GM12878 (cell line): Measurements from ENCODE around the gene ARHGDIG. TPM values are rescaled to one million over a fixed set of nuclear protein-coding genes. Genes with fewer than 3 reads are reported as not detected.

Source experiments
- CBFB ChIP-seq: IDR thresholded peaks from 2 replicates; pipeline ENCODE4 v1.6.1; 2016; ENCODE audit warnings: antibody characterized with exemption, low read depth
- CBX5 ChIP-seq: sonication (generic); IDR thresholded peaks from 2 replicates; pipeline ENCODE4 v1.6.1; 2016; ENCODE audit warnings: low read depth, moderate library complexity, mild to moderate bottlenecking, inconsistent platforms
- CREB1 ChIP-seq: IDR thresholded peaks from 2 replicates; pipeline ENCODE4 v1.6.1; 2012; ENCODE audit warnings: low read depth, mild to moderate bottlenecking, inconsistent platforms
- EED ChIP-seq: sonication (generic); IDR thresholded peaks from 2 replicates; pipeline ENCODE4 v1.6.1; 2016; ENCODE audit warnings: antibody characterized with exemption, low read depth
- GABPA ChIP-seq: IDR thresholded peaks from 2 replicates; pipeline ENCODE4 v1.6.1; 2014; ENCODE audit warnings: antibody characterized with exemption, low read depth, mild to moderate bottlenecking, inconsistent platforms
- IKZF1 ChIP-seq: fragments of 450-650 bp; conservative IDR thresholded peaks from 2 replicates; pipeline ENCODE4 v1.6.1; 2017; ENCODE audit warnings: antibody characterized with exemption, mild to moderate bottlenecking
- IRF4 ChIP-seq: IDR thresholded peaks from 2 replicates; pipeline ENCODE4 v1.6.1; 2011; ENCODE audit warnings: low read depth, low read length
- KDM1A ChIP-seq: fragments of 200-600 bp; sonication (generic); IDR thresholded peaks from 2 replicates; pipeline ENCODE4 v1.6.1; 2016; ENCODE audit warnings: borderline replicate concordance
- LARP7 ChIP-seq: fragments of 450-650 bp; IDR thresholded peaks from 2 replicates; pipeline ENCODE4 v1.6.1; 2017; ENCODE audit warnings: mild to moderate bottlenecking
- NFXL1 ChIP-seq: fragments of 450-650 bp; IDR thresholded peaks from 2 replicates; pipeline ENCODE4 v1.6.1; 2017; ENCODE audit warnings: antibody characterized with exemption, mild to moderate bottlenecking, borderline replicate concordance
- NR2F1 ChIP-seq: fragments of 450-650 bp; conservative IDR thresholded peaks from 2 replicates; pipeline ENCODE4 v1.6.1; 2017; ENCODE audit warnings: mild to moderate bottlenecking
- PAX5 ChIP-seq: IDR thresholded peaks from 2 replicates; pipeline ENCODE4 v1.6.1; 2011; ENCODE audit warnings: low read depth, low read length, borderline replicate concordance
- RUNX3 ChIP-seq: IDR thresholded peaks from 2 replicates; pipeline ENCODE4 v1.6.1; 2012; ENCODE audit warnings: low read length, inconsistent platforms
- SUPT20H ChIP-seq: IDR thresholded peaks from 2 replicates; pipeline ENCODE4 v1.6.1; 2011; ENCODE audit warnings: low read depth, mild to moderate bottlenecking, low read length, moderate library complexity, borderline replicate concordance; ENCODE audit not compliant: control insufficient read depth
- TAF1 ChIP-seq: IDR thresholded peaks from 2 replicates; pipeline ENCODE4 v1.6.1; 2011; ENCODE audit warnings: mild to moderate bottlenecking, low read depth, low read length, borderline replicate concordance
- TCF12 ChIP-seq: IDR thresholded peaks from 2 replicates; pipeline ENCODE4 v1.6.1; 2011; ENCODE audit warnings: low read depth, mild to moderate bottlenecking, low read length
- polyA plus RNA-seq, 11 experiments: library from polyadenylated mRNA; depleted of rRNA in 4 of 11; unstranded in 6 of 11; stranded (reverse) in 5 of 11; fragments of >200 nt; fragmentation: Nextera tagmentation in 4 of 11; fragmentation: Illumina TruSeq in 1 of 11; extraction: Ambion mirVana in 4 of 11; extraction: Trizol in 1 of 11; gene quantifications; 1 replicate in 1 of 11; 2 replicates in 10 of 11; pipeline versions ENCODE4 v1.2.1 to v1.2.3, GENCODE V29; 2011 to 2016; ENCODE audit warnings: inconsistent platforms in 2 of 11, missing spikeins in 2 of 11, low read depth in 1 of 11
- total RNA-seq, 4 experiments: library from RNA; depleted of rRNA in 3 of 4; stranded (reverse); fragments of >200 nt in 3 of 4; fragmentation: Illumina TruSeq in 1 of 4; extraction: Trizol in 1 of 4; gene quantifications; 2 replicates each; pipeline versions ENCODE4 v1.2.1 to v1.2.3, GENCODE V29; 2013 to 2021
- TF ChIP-seq, protein P1 (sequence below): fragments of 450-650 bp; IDR thresholded peaks from 2 replicates; pipeline ENCODE4 v1.6.1; 2016; ENCODE audit warnings: mild to moderate bottlenecking
- TF ChIP-seq, protein P2 (sequence below): fragments of 450-650 bp; IDR thresholded peaks from 2 replicates; pipeline ENCODE4 v1.6.1; 2017; ENCODE audit warnings: mild to moderate bottlenecking, moderate library complexity
- TF ChIP-seq, protein P3 (sequence below): IDR thresholded peaks from 2 replicates; pipeline ENCODE4 v1.6.1; 2012; ENCODE audit warnings: low read depth, low read length, improper control_type of control experiment
- TF ChIP-seq, protein P4 (sequence below): IDR thresholded peaks from 2 replicates; pipeline ENCODE4 v1.6.1; 2012; ENCODE audit warnings: mild to moderate bottlenecking, low read depth, low read length

ARHGDIG gene
- total and polyA plus RNA-seq, 10 of the 15 experiments (the other 5 are each of a cell fraction or from before 2014, with no cell fraction given) = not detected

DNA sequence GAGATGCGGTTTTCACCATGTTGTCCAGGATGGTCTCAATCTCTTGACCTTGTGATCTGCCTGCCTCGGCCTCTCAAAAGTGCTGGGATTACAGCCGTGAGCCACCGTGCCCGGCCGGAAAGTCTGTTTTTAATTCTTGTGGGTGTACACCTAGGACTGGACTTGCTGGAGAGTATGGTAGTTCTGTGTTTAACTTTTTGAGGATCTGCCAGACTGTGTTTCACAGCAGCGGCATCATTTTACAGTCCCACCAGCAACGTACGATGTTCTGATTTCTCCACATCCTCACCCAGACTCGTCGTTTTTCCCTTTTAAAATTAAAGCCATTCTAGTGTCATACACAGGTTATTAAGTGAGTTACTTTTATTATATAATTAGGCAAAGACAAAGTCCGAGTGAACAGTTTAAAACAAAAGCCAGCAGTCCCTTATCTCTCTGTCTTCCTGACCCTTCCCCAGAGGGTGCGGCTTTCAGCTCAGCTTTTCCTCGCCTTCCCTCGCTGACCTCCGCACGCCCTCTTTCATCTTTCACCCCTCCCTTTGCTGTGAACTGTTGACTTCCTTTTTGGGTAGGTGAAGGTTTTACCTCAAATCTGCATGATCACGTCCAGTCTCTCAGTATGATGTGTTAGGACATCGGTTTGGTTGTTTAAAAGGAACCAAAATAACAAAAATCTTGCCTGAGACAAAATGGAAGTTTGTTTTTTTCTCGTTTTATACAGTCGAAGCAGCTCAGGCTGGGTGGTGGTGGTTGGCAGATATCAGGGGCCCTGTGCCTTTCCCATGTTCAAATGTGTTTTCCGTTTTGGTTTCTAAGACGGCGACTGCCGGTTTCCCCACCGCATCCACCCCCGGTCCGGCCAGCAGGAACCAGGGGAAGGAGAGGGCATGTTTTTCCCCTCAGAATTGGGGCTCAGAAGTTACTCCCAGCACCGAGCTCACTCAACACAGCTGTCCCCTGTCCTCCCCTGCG is 27.7 kb upstream of the ARHGDIG start (continued):
- TF ChIP-seq, protein P1, sequence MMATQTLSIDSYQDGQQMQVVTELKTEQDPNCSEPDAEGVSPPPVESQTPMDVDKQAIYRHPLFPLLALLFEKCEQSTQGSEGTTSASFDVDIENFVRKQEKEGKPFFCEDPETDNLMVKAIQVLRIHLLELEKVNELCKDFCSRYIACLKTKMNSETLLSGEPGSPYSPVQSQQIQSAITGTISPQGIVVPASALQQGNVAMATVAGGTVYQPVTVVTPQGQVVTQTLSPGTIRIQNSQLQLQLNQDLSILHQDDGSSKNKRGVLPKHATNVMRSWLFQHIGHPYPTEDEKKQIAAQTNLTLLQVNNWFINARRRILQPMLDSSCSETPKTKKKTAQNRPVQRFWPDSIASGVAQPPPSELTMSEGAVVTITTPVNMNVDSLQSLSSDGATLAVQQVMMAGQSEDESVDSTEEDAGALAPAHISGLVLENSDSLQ = no peak
- TF ChIP-seq KDM1A = no peak
- TF ChIP-seq NFXL1 = no peak
- peak; percentile 44; the same call in 1 of the 2 replicates for TF ChIP-seq CREB1
- no peak for TF ChIP-seq TAF1
- TF ChIP-seq IRF4 = 0 out of 2 replicates have a peak, but pooled peaks have one; percentile 6
- no peak for TF ChIP-seq PAX5
- no peak for TF ChIP-seq CBFB
- TF ChIP-seq LARP7 = no peak
- 0 out of 2 replicates have a peak, but pooled peaks have one; percentile 36 for TF ChIP-seq EED
- TF ChIP-seq IKZF1 = peak; percentile 25; the same call in 1 of the 2 replicates
- TF ChIP-seq, protein P2, sequence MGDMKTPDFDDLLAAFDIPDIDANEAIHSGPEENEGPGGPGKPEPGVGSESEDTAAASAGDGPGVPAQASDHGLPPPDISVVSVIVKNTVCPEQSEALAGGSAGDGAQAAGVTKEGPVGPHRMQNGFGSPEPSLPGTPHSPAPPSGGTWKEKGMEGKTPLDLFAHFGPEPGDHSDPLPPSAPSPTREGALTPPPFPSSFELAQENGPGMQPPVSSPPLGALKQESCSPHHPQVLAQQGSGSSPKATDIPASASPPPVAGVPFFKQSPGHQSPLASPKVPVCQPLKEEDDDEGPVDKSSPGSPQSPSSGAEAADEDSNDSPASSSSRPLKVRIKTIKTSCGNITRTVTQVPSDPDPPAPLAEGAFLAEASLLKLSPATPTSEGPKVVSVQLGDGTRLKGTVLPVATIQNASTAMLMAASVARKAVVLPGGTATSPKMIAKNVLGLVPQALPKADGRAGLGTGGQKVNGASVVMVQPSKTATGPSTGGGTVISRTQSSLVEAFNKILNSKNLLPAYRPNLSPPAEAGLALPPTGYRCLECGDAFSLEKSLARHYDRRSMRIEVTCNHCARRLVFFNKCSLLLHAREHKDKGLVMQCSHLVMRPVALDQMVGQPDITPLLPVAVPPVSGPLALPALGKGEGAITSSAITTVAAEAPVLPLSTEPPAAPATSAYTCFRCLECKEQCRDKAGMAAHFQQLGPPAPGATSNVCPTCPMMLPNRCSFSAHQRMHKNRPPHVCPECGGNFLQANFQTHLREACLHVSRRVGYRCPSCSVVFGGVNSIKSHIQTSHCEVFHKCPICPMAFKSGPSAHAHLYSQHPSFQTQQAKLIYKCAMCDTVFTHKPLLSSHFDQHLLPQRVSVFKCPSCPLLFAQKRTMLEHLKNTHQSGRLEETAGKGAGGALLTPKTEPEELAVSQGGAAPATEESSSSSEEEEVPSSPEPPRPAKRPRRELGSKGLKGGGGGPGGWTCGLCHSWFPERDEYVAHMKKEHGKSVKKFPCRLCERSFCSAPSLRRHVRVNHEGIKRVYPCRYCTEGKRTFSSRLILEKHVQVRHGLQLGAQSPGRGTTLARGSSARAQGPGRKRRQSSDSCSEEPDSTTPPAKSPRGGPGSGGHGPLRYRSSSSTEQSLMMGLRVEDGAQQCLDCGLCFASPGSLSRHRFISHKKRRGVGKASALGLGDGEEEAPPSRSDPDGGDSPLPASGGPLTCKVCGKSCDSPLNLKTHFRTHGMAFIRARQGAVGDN = 0 out of 2 replicates have a peak, but pooled peaks have one; percentile 21
- no peak for TF ChIP-seq CBX5
- peak; percentile 61; the same call in 1 of the 2 replicates for TF ChIP-seq RUNX3
- no peak for TF ChIP-seq GABPA
- TF ChIP-seq TCF12 = no peak
- TF ChIP-seq, protein P3, sequence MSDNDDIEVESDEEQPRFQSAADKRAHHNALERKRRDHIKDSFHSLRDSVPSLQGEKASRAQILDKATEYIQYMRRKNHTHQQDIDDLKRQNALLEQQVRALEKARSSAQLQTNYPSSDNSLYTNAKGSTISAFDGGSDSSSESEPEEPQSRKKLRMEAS = no peak
- no peak for TF ChIP-seq SUPT20H
- TF ChIP-seq, protein P4, sequence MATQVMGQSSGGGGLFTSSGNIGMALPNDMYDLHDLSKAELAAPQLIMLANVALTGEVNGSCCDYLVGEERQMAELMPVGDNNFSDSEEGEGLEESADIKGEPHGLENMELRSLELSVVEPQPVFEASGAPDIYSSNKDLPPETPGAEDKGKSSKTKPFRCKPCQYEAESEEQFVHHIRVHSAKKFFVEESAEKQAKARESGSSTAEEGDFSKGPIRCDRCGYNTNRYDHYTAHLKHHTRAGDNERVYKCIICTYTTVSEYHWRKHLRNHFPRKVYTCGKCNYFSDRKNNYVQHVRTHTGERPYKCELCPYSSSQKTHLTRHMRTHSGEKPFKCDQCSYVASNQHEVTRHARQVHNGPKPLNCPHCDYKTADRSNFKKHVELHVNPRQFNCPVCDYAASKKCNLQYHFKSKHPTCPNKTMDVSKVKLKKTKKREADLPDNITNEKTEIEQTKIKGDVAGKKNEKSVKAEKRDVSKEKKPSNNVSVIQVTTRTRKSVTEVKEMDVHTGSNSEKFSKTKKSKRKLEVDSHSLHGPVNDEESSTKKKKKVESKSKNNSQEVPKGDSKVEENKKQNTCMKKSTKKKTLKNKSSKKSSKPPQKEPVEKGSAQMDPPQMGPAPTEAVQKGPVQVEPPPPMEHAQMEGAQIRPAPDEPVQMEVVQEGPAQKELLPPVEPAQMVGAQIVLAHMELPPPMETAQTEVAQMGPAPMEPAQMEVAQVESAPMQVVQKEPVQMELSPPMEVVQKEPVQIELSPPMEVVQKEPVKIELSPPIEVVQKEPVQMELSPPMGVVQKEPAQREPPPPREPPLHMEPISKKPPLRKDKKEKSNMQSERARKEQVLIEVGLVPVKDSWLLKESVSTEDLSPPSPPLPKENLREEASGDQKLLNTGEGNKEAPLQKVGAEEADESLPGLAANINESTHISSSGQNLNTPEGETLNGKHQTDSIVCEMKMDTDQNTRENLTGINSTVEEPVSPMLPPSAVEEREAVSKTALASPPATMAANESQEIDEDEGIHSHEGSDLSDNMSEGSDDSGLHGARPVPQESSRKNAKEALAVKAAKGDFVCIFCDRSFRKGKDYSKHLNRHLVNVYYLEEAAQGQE = no peak
- TF ChIP-seq NR2F1 = peak; percentile 57; the same call in 1 of the 2 replicates
